ENCODE results near the gene DTL.
A peak's percentile ranks its signal among the peaks of the same experiment; 100 is the strongest.
"Not testable (repeated sequence)": the region's sequence is repeated elsewhere in the genome, so short reads cannot be mapped to it uniquely, and the experiment has no call there.

DTL gene

GRCh38 chr1:212035123-212035834 is at the start of gene DTL, which contains the start of gene INTS7:
Gene DTL (plus strand): TSS chr1:212035748. CDS start chr1:212035891, 143 bp downstream.
Gene INTS7 (minus strand): TSS chr1:212035557. CDS start chr1:212035437, 120 bp downstream.
- peak; percentile 100 for DNase-seq (ENCODE audit: low spot score)

GRCh38 chr1:211986628-211987254 is 48.8 kb upstream of the DTL start:
- DNase-seq (ENCODE audit: low spot score), result no peak

GRCh38 chr1:211991695-211992094 is 43.9 kb upstream of the DTL start:
- DNase-seq (ENCODE audit: low spot score), result no peak

GRCh38 chr1:211997426-211997825 is 38.1 kb upstream of the DTL start:
- not testable (repeated sequence) for DNase-seq (ENCODE audit: low spot score)

- DNase-seq (ENCODE audit: low spot score), result no peak
These were observed 33.0 kb upstream of the DTL start for GRCh38 chr1:212002536-212002935.

- no peak for DNase-seq (ENCODE audit: low spot score)
These were observed 30.5 kb upstream of the DTL start for GRCh38 chr1:212004895-212005608.

GRCh38 chr1:212007178-212007577 is 28.4 kb upstream of the DTL start:
- DNase-seq (ENCODE audit: low spot score), result no peak

- no peak for DNase-seq (ENCODE audit: low spot score)
These were observed 27.7 kb upstream of the DTL start for GRCh38 chr1:212007886-212008285.

- no peak for DNase-seq (ENCODE audit: low spot score)
These were observed 26.0 kb upstream of the DTL start for GRCh38 chr1:212009561-212009960.

- no peak for DNase-seq (ENCODE audit: low spot score)
These were observed 25.5 kb upstream of the DTL start for GRCh38 chr1:212010004-212010403.

GRCh38 chr1:212012034-212012740 is 23.4 kb upstream of the DTL start:
- peak; percentile 76 for DNase-seq (ENCODE audit: low spot score)

- DNase-seq (ENCODE audit: low spot score), result no peak
These were observed 21.9 kb upstream of the DTL start for GRCh38 chr1:212013672-212014071.

- no peak for DNase-seq (ENCODE audit: low spot score)
These were observed 14.6 kb upstream of the DTL start for GRCh38 chr1:212020975-212021374.

- DNase-seq (ENCODE audit: low spot score), result no peak
These were observed 14.0 kb upstream of the DTL start for GRCh38 chr1:212021563-212021962.

- not testable (repeated sequence) for DNase-seq (ENCODE audit: low spot score)
These were observed 12.6 kb upstream of the DTL start for GRCh38 chr1:212022908-212023307.

GRCh38 chr1:212024469-212025149 is 10.9 kb upstream of the DTL start:
- DNase-seq (ENCODE audit: low spot score), result no peak

- DNase-seq (ENCODE audit: low spot score), result not testable (repeated sequence)
These were observed 7.8 kb upstream of the DTL start for GRCh38 chr1:212027727-212028126.

- no peak for DNase-seq (ENCODE audit: low spot score)
These were observed 4.5 kb upstream of the DTL start for GRCh38 chr1:212030936-212031528.

GRCh38 chr1:212034516-212035122 is 929 bp upstream of the DTL start:
- no peak for DNase-seq (ENCODE audit: low spot score)

- no peak for DNase-seq (ENCODE audit: low spot score)
These were observed 472 bp downstream of the DTL start for GRCh38 chr1:212035835-212036605.
